Fibroblast of upper back skin (primary cell): ENCODE data around the gene FKBP7.
A peak's percentile ranks its signal among the peaks of the same experiment; 100 is the strongest.
"Not testable (repeated sequence)": the region's sequence is repeated elsewhere in the genome, so short reads cannot be mapped to it uniquely, and the experiment has no call there.

Experiments
- DNase-seq: peaks from one replicate; pipeline ENCODE4 v3.0.0-alpha.2; 2013

FKBP7 gene

DNA sequence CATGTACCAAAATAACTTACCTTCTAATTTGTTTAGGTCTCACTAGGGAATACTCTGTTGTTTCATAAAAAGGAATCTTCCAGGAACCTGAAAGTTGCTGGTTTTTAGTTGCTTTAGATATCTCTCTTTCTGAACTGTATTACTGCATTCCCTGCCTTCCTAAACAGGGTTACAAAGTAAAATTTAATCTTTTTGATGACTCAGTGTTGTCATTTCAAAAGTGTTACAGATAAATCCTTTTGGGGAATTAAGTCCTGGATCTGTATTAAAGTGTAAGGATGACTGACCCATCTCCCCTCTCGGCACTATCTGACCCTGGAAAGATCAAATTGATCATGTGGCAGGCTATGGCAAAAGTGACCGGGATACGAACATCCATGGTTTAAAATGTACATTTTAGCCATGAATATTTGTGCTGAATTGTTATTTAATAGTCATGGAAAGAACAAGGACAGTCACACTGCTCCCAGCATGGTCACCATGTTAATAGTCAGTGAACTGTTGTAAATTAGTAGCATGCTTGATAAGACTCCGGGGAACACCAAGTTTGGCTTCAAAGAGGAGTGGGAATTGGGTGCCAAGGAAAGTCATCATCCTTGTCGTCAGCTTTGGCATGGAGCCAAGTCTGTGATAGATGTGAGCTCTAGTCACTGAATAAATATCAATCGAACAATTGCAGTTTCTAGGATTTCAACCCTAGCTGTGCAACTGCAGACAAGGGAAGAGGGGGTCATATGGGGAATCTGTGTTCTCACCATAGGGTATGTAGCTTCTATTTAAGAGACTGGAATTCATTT, 6.0 kb upstream of the FKBP7 start:
- DNase-seq = no peak

GRCh38 chr2:178482437-178482836, 4.0 kb upstream of the FKBP7 start:
- DNase-seq = no peak

- DNase-seq = peak; percentile 96
Observed at GRCh38 chr2:178480227-178481181, 2.1 kb upstream of the FKBP7 start, which contains the start of gene PLEKHA3. PLEKHA3 (plus strand) TSS chr2:178480457; CDS start chr2:178480870, 413 bp downstream.

DNA sequence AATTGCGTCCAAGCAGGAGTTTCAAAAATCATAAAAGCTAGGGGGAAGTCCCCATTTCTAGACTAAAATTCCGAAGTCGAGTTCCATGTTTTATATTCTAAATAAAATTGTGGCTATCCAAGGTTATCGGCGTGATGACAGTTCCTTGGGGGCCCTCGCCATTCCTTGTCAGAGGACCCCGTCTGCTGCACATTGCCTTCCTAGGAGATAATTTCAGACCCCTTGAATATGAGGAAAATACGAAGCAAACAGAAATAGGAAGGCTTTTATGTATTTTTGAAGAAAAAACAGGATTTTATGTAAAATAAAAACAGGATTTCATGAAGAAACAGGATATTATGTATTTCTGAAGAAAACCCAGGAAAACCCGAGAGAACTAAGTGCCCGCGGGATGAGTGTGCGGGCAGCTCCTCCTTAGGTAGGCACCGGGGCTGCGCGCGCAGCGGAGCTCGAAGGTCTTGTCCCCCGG, 1.4 kb upstream of the FKBP7 start:
- DNase-seq = no peak

- DNase-seq = no peak
Observed at GRCh38 chr2:178479275-178479616, 846 bp upstream of the FKBP7 start.

DNA sequence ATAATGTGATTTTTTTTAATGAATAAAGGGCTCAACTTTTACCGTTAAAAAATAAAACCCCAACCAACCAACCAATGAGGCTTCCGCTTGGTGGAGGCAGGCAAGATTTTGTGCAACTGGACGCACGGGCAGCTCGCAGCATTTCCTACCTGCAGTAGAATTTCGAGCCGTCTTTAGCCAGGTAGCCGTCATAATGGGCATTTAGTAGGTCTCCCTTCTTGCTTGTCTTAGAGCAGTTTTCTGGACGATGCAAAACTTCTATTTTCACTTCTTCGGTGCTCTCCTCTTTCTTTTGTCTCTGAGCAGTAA, 316 bp downstream of the FKBP7 start:
- no peak for DNase-seq

DNA sequence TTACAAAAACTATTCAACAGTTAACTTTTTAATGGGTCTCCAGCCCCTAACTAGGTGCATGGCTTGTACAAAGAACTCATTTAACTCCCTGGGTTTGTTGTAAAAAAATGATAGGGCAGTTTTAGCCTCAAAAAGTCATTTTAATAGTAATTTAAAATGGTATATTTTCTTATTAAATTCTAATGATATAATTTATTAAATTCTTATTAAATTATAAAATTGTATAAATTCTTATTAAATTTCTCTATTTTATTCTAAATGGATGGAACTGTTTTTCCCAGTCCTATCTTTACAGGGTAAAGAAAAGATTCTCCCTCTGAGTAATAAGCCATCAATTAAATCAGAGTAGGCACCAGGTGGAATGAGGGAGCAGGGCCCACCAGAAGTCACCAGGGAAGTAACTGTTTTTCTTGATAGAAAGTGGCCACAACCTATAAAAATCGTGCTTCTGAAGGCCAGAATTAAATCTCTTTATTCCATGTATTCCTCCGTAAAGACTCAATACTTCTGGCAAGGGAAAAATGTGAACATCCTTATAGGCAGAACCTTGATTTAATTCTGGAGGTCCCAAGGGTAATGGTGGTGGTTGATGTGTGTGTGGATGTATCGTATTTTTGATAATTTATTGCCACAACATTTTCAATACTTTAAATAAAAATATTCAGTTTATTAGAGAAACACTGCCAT, 814 bp downstream of the FKBP7 start:
- no peak for DNase-seq

GRCh38 chr2:178476477-178476876, 1.9 kb downstream of the FKBP7 start:
- DNase-seq = no peak

GRCh38 chr2:178474560-178474959, 3.8 kb downstream of the FKBP7 start:
- DNase-seq = no peak

DNA sequence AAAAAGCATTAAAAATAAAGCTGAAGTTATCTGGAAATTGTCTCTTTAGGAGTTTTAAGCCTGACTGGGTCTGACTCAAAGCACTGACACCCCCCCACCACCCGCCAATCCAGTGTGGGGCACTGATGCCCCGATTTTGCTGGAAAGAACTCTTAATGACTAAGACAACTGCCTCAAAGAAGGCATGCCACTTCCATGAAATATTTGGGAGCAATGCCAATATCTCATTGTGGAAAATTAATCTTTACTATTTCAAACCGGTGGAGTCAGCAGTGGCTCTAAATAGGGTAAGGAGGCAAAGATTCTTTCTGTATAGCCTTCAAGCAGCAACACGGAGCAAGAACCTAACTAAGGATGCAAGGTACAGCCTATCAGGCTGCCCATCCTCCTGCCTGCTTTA, 4.5 kb downstream of the FKBP7 start:
- DNase-seq = peak; percentile 32

DNA sequence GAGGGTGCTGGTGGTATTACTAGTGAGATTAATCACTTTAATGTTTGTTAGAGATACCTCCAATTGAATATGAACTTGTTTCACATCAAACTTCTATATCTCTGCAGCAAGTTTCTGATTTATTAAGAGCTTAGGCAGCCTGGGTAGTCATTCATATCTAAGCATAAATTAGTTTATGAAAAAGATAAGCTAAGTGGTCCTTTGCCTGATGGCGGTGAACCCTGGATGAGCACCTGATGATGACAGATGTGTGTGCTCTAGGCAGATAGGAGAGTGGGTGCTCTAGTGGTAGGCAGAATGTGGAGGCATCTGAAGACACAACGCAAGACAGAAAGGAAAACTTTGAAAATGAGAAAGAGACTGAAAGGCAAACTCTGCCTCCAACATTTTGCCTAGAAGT, 5.0 kb downstream of the FKBP7 start:
- no peak for DNase-seq

DNA sequence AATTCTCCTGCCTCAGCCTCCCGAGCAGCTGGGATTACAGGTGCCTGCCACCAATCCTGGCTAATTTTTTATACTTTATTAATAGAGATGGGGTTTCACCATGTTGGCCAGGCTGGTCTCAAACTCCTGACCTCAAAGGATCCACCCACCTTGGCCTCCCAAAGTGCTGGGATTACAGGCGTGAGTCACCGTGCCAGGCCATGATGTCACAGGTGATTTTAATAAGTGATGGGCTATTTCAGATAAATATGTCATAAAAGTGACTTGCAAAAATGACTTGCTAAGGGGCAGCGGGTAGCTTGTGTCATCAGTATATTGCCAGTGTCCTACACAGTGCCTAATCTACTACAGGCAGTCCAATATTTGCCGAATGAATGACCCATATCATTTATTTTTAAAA, 7.1 kb downstream of the FKBP7 start:
- not testable (repeated sequence) for DNase-seq

DNA sequence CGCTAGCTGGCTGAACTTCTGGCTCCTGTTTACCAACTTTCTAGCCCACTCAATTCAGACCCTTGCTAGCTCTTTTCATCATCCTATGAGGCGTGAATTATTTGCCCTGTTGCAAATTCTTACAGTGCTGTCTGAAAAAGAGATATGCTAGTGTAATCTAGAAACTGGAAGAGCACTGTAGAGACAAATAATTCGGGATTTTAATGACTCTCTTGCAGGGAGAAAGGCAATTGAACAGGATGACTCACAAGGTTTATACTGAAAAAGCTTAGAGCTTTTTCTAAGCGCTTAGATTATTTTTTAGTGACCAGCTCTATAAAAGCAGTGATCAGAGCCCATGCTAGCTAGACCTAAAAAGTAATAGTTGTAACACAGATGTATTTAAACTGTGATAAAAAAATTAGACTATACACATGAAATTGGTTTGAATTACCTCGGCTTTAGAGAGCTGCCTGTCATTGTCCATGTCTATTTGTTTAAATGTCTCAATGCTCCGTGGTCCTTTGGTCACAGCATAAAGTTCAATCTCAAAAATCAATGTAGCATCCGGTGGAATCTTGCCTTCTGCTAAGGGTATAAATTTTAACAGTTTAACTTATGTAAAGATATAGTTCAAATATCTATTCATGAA, 9.1 kb downstream of the FKBP7 start:
- DNase-seq = no peak

- no peak for DNase-seq
Observed at GRCh38 chr2:178457390-178457886, 21.0 kb downstream of the FKBP7 start.

DNA sequence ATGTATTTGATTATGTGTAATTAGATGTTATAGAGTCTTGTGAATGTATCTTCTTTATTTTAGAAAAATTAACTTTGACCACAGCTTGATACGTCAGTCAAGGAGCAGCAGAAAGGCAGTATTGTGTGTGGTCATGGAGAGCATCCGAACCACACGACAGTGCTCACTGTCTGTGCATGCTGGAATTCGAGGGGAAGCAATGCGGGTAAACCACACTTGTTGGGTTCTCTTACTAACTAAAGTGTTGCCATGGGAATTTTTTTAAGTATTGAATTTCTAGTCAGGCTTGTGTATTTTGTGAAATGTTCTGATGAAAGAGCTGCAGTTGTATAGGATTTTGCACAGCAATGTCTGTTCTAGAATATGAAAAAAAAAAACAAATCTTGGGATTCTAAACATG, 22.5 kb downstream of the FKBP7 start:
- peak; percentile 51 for DNase-seq

DNA sequence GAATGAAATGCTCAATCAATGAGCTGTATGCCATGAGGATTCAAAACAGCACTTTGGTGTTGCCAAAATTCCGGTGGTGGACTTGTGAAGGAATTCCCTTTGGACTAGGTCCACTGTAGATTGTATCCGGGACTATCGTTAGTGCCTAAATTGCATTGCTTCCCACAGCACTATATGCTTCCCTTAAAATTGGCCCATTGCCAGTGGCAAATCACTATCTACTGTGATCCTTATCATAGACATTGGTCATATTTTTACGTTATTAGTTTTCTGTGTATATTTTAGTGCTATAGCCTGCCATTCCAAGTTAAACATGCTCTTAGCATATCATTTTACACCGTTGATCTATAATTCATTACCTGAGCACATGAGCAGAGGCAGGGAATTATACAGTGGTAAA, 25.5 kb downstream of the FKBP7 start:
- no peak for DNase-seq

DNA sequence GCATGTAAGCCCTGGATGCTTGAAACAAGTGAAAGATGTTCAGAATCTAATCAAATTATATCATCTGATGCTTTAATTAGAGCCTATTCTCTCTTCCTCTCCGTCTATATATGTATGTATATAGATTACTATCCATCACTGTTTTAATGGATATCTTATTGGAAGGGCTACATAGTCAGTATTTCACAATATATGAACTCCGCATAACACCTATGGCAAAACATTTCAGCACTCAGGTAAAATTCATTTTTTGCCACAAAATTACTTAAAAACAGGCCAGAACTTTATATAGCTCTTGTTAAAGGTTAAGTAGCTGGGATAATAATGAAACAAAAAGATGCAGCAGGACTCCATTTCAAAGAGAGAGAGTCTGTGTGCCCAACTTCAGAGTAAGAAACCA, 26.1 kb downstream of the FKBP7 start:
- DNase-seq = no peak

DNA sequence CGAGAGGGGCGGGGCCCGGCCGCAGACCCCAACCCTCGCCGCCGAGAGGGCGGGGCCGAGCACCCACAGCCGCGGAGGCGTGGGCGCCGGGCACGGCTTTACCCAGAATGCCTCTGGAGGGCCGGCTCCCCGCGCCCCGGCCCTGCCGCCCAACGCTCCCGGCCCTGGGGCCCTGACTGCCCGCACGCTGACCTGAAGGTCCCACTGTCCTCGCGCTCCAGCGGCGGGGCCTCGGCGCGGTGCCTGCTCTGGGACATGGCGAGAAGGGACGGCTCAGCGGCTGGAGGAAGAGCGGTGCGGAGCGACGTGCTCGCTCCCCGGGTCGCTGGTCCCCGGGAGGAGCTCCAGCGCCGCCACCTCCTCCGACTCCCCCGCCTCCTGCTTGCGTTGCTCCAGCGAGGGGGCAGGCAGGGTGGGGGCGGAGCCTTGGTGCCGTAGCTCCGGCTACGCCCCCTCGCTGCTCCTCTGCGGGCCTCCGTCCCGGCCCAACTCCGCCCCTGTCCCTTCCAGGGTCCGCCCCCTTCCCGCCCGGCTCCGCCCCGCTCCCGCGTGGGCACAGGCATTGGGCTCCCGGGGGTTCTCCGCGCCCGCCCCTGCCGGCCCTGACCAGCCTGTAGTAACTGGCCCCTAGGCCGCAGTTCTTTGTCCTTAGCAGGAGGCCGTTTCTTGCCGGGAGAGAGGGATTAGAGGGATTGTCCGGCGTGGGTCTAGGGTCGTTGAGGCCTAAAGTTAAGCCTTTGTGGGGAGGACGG, 27.4 kb downstream of the FKBP7 start, which contains the start of the genes PJVK and PRKRA:
PJVK (plus strand) TSS at position 605 of the 752 bp plus-strand sequence. CDS start 2,032 bp downstream, outside the sequence.
PRKRA (minus strand) TSS at position 402 of the 752 bp plus-strand sequence; CDS start at position 257, 145 bp downstream.
- peak; percentile 97 for DNase-seq

DNA sequence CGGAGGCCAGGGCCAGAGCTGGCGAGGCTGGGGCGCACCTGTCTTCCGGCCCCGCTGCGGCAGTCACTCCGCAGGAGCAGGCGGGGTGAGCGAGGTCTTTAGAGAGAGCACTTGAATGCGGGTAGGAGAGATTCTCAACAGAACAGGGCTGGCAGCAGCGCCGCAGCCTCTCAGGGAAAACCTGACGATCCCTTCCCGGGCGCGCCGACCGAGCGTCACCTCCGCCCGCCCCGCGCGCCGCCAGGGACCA, 28.0 kb downstream of the FKBP7 start:
- no peak for DNase-seq

GRCh38 chr2:178449700-178450523, 28.5 kb downstream of the FKBP7 start:
- DNase-seq = no peak
